Amniotic stem cell (primary cell): ENCODE results near the gene EWSR1.
"Not testable (repeated sequence)": the region's sequence is repeated elsewhere in the genome, so short reads cannot be mapped to it uniquely, and the experiment has no call there.

Source experiments
- DNase-seq: peaks from one replicate; lab custom pipeline; 2025; lab: John Stamatoyannopoulos, UW

EWSR1 gene

GRCh38 chr22:29339381-29340235 lies 71.5 kb downstream of the EWSR1 start:
- DNase-seq = no peak

- no peak for DNase-seq
Observed at GRCh38 chr22:29340566-29340965, 72.5 kb downstream of the EWSR1 start.

GRCh38 chr22:29341056-29341848 lies 73.2 kb downstream of the EWSR1 start:
- no peak for DNase-seq

- DNase-seq = no peak
Observed at GRCh38 chr22:29341849-29342127, 73.7 kb downstream of the EWSR1 start.

GRCh38 chr22:29342177-29342576 lies 74.1 kb downstream of the EWSR1 start:
- no peak for DNase-seq

GRCh38 chr22:29342577-29343312 lies 74.7 kb downstream of the EWSR1 start:
- DNase-seq = no peak

- DNase-seq = no peak
Observed at GRCh38 chr22:29343313-29343805, 75.3 kb downstream of the EWSR1 start.

- DNase-seq = peak; percentile 84
Observed at GRCh38 chr22:29344137-29344536, 76.1 kb downstream of the EWSR1 start.

- not testable (repeated sequence) for DNase-seq
Observed at GRCh38 chr22:29344889-29345288, 76.8 kb downstream of the EWSR1 start.

- DNase-seq = no peak
Observed at GRCh38 chr22:29345932-29346331, 77.9 kb downstream of the EWSR1 start.

GRCh38 chr22:29346659-29347058 lies 78.6 kb downstream of the EWSR1 start:
- DNase-seq = no peak

- no peak for DNase-seq
Observed at GRCh38 chr22:29348041-29348440, 80.0 kb downstream of the EWSR1 start.

GRCh38 chr22:29348956-29349355 lies 80.9 kb downstream of the EWSR1 start:
- DNase-seq = no peak
